ENCODE data around the gene TBC1D8B. TPM values are rescaled to one million over a fixed set of nuclear protein-coding genes. Genes with fewer than 3 reads are reported as not detected.

TBC1D8B gene
- total RNA-seq, 1 experiment from 2014 or later, result 1.0 TPM

DNA sequence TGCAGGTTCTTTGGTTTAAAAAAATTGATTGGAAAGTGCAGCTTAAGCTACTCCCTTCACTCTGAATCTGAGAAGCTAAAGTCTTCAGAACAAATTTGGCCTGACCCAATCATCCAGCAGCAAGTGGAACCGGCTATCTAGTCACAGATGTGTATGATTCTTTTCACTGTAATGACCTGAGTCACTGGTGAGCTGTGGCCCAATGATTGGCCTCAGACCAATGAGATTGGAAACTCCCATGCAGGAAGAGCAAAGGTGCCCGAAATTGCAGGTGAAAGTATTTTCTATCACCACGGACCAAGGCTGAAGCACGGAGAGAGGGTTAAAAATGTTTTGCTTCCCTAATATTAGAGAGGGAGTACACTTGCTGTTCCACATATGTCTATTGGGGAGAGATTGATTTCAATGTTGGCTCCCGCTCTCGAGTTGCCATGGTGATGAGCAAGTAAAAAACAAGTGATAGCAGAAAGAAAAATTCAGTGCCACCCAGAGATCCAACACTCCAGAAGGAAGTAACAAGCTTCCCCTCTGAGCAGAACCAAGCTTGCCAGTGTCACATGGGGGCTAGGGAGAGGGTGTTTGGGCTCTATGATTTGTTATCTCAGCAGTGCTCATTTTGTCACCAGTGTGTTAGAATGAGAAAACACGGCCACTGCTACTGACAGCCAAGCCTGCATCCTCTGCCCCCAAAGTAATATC is 89.4 kb downstream of the TBC1D8B start:
- ChIA-PET CTCF (interaction anchor here (1.6 kb wide), 1 partner anchor 68 kb away, joined by 4 read pairs; no protein-coding TSS in a partner anchor), POLR2A (ENCODE audit: unreplicated experiment) (interaction anchor here (0.7 kb wide), 1 partner anchor 59 kb away, joined by 4 read pairs; no protein-coding TSS in a partner anchor)
- Histone ChIP-seq H3K4me2 (ENCODE audit: low read length) (peak overlapping the region; percentile 31; the same call in 1 of the 2 replicates), H3K9me2 (replicated peaks; ENCODE audit: low read length) (no peaks in the 10 kb centered on the region), H2AFZ (ENCODE audit: low read length) (0 out of 2 replicates have a peak overlapping the region, but pooled peaks have one; percentile 24), H3K4me3 (ENCODE audit: low read length) (no peak overlapping the region), H3K9ac (ENCODE audit: low read length) (no peak overlapping the region), H3K79me2 (ENCODE audit: low read length) (no peaks in the 10 kb centered on the region), H3K36me3 (ENCODE audit: low read depth, low read length) (no peaks in the 10 kb centered on the region), H3K27ac (ENCODE audit: low read length) (no peak overlapping the region), H3K27me3 (ENCODE audit: low read length) (no peaks in the 10 kb centered on the region), H3F3A (ENCODE audit: low read length, unreplicated experiment) (peaks cover 6% of the 10 kb centered on the region), H3K4me1 (ENCODE audit: insufficient read depth, low read length) (peaks cover 31% of the 10 kb centered on the region), H3K9me3 (ENCODE audit: low read length) (no peaks in the 10 kb centered on the region), H4K20me1 (ENCODE audit: low read length) (no peaks in the 10 kb centered on the region)
- TF ChIP-seq EZH2 (IDR thresholded peaks at IDR 0.05; ENCODE audit: low read length, unreplicated experiment), result no peak
- TF ChIP-seq EZH2phosphoT487 (IDR thresholded peaks at IDR 0.05; ENCODE audit: borderline replicate concordance, low read length), result no peak
- TF ChIP-seq, protein P1, sequence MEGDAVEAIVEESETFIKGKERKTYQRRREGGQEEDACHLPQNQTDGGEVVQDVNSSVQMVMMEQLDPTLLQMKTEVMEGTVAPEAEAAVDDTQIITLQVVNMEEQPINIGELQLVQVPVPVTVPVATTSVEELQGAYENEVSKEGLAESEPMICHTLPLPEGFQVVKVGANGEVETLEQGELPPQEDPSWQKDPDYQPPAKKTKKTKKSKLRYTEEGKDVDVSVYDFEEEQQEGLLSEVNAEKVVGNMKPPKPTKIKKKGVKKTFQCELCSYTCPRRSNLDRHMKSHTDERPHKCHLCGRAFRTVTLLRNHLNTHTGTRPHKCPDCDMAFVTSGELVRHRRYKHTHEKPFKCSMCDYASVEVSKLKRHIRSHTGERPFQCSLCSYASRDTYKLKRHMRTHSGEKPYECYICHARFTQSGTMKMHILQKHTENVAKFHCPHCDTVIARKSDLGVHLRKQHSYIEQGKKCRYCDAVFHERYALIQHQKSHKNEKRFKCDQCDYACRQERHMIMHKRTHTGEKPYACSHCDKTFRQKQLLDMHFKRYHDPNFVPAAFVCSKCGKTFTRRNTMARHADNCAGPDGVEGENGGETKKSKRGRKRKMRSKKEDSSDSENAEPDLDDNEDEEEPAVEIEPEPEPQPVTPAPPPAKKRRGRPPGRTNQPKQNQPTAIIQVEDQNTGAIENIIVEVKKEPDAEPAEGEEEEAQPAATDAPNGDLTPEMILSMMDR (conservative IDR thresholded peaks at IDR 0.05; ENCODE audit: low read depth, low read length), result no peak
- DNase-seq (peak; percentile 68), ATAC-seq (no peak)
- intact Hi-C loops (cut with micrococcal nuclease), result loop anchor here (10.0 kb wide), 1 partner anchor 1003 kb away; no protein-coding TSS in a partner anchor
- BruUV-seq (replicated peaks), result no TSS peak

DNA sequence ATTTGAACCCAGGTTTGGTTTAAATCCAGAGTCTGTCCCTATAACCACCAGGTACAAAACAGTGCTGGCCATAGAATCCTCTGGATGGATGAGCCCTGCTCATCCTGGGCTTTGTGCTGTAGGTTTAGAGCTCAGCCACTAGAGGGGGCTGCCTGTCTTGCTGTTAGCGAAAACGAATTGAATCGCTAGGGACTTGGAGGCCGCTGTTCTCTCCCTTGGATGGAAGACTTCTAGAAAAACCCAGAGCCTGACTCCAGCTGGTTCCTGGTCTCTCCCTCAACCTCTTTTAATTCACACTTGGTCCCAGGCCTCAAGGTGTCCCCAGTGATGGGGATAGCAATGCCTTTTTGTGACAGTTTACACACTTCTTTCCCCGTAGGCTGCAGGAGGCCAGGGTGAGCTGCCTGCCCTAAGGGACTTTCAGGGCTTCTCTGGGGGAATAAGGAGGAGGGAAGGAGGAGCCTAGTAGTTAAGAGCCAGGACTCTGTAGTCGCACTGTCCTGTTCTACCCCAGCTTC is 92.0 kb downstream of the TBC1D8B start:
- Histone ChIP-seq H2AFZ (ENCODE audit: low read length) (peak overlapping the region; percentile 65), H3K27ac (ENCODE audit: low read length) (peak overlapping the region; percentile 90), H3K4me3 (ENCODE audit: low read length) (peak overlapping the region; percentile 47; the same call in 1 of the 2 replicates), H3K27me3 (ENCODE audit: low read length) (no peaks in the 10 kb centered on the region), H3K9me2 (replicated peaks; ENCODE audit: low read length) (no peaks in the 10 kb centered on the region), H3K4me1 (ENCODE audit: insufficient read depth, low read length) (peaks cover 51% of the 10 kb centered on the region), H3F3A (ENCODE audit: low read length, unreplicated experiment) (peaks cover 6% of the 10 kb centered on the region), H3K9me3 (ENCODE audit: low read length) (no peaks in the 10 kb centered on the region), H4K20me1 (ENCODE audit: low read length) (no peaks in the 10 kb centered on the region), H3K79me2 (ENCODE audit: low read length) (no peaks in the 10 kb centered on the region), H3K4me2 (ENCODE audit: low read length) (peak overlapping the region; percentile 77), H3K9ac (ENCODE audit: low read length) (peak overlapping the region; percentile 62), H3K36me3 (ENCODE audit: low read depth, low read length) (no peaks in the 10 kb centered on the region)
- ATAC-seq, result peak; percentile 65
- intact Hi-C loops (cut with micrococcal nuclease), result loop anchor here (1.0 to 10.0 kb wide), 3 partner anchors 20 to 1000 kb away; no protein-coding TSS in a partner anchor
- no peak for TF ChIP-seq EZH2phosphoT487 (IDR thresholded peaks at IDR 0.05; ENCODE audit: borderline replicate concordance, low read length)
- no peak for TF ChIP-seq EZH2 (IDR thresholded peaks at IDR 0.05; ENCODE audit: low read length, unreplicated experiment)
- TF ChIP-seq, protein P1 (conservative IDR thresholded peaks at IDR 0.05; ENCODE audit: low read depth, low read length), result peak; percentile 88
- ChIA-PET POLR2A (ENCODE audit: unreplicated experiment) (interaction anchor here (0.6 kb wide), 1 partner anchor 735 kb away, joined by 4 read pairs; no protein-coding TSS in a partner anchor), CTCF (interaction anchor here (0.5 to 2.3 kb wide), 5 partner anchors 20 to 744 kb away, joined by 3 to 43 read pairs (median 3); no protein-coding TSS in a partner anchor)
- BruUV-seq (replicated peaks), result no TSS peak
- peak; percentile 82 for DNase-seq

All from PC-3 (cell line).